Glomerular endothelial cell (primary cell): ENCODE results near the gene PACRG. TPM values are rescaled to one million over a fixed set of nuclear protein-coding genes. Genes with fewer than 3 reads are reported as not detected.

Experiments used
- DNase-seq: peaks from one replicate; pipeline ENCODE4 v3.0.0-alpha.2; 2011; ENCODE audit warnings: low read depth, low spot score; ENCODE audit errors: extremely low read depth
- total RNA-seq: library from RNA; depleted of rRNA; stranded (reverse); fragments of >200 nt; gene quantifications from 2 replicates; pipeline ENCODE4 v1.2.3, GENCODE V29; 2015

Gene PACRG
- total RNA-seq, 1 donor from 2014 or later, result 0.23 TPM

GRCh38 chr6:163126741-163127140, 399.0 kb downstream of the PACRG start:
- DNase-seq, result no peak

- DNase-seq, result no peak
Observed at GRCh38 chr6:163127587-163127986, 399.8 kb downstream of the PACRG start.

GRCh38 chr6:163128324-163128723, 400.6 kb downstream of the PACRG start:
- no peak for DNase-seq

- DNase-seq, result no peak
Observed at GRCh38 chr6:163132050-163132750, 404.4 kb downstream of the PACRG start.

- no peak for DNase-seq
Observed at GRCh38 chr6:163133017-163133416, 405.2 kb downstream of the PACRG start.

GRCh38 chr6:163133691-163134090, 405.9 kb downstream of the PACRG start:
- DNase-seq, result no peak

- DNase-seq, result no peak
Observed at GRCh38 chr6:163136681-163137397, 409.1 kb downstream of the PACRG start.

- no peak for DNase-seq
Observed at GRCh38 chr6:163137398-163137881, 409.7 kb downstream of the PACRG start.

GRCh38 chr6:163146036-163146435, 418.3 kb downstream of the PACRG start:
- no peak for DNase-seq

- no peak for DNase-seq
Observed at GRCh38 chr6:163147994-163148393, 420.2 kb downstream of the PACRG start.

GRCh38 chr6:163148451-163149278, 420.9 kb downstream of the PACRG start:
- no peak for DNase-seq

- DNase-seq, result no peak
Observed at GRCh38 chr6:163149279-163149848, 421.6 kb downstream of the PACRG start.

GRCh38 chr6:163151212-163151611, 423.4 kb downstream of the PACRG start:
- DNase-seq, result no peak

GRCh38 chr6:163152701-163153100, 424.9 kb downstream of the PACRG start:
- DNase-seq, result no peak

GRCh38 chr6:163159110-163159509, 431.3 kb downstream of the PACRG start:
- no peak for DNase-seq

- no peak for DNase-seq
Observed at GRCh38 chr6:163159689-163160088, 431.9 kb downstream of the PACRG start.

GRCh38 chr6:163162007-163162873, 434.5 kb downstream of the PACRG start:
- DNase-seq, result no peak

GRCh38 chr6:163162874-163163213, 435.1 kb downstream of the PACRG start:
- no peak for DNase-seq

- no peak for DNase-seq
Observed at GRCh38 chr6:163164175-163164900, 436.6 kb downstream of the PACRG start.
